GM21381 (cell line): ENCODE results near the gene BCAS1.
"Not testable (repeated sequence)": the region's sequence is repeated elsewhere in the genome, so short reads cannot be mapped to it uniquely, and the experiment has no call there.

Experiments
- ATAC-seq: cut with Tn5 transposase; IDR thresholded peaks from one replicate; pipeline ENCODE4 v1.9.1; 2021; ENCODE audit warnings: mild to moderate bottlenecking, moderate library complexity; ENCODE audit not compliant: unreplicated experiment

The BCAS1 gene

GRCh38 chr20:53932655-53933192, 137.7 kb downstream of the BCAS1 start:
- ATAC-seq = not testable (repeated sequence)

GRCh38 chr20:53931597-53931996, 138.8 kb downstream of the BCAS1 start:
- ATAC-seq = no peak

GRCh38 chr20:53930651-53931504, 139.5 kb downstream of the BCAS1 start:
- ATAC-seq = no peak

- ATAC-seq = peak; percentile 55
Observed at GRCh38 chr20:53929974-53930650, 140.3 kb downstream of the BCAS1 start.

GRCh38 chr20:53929399-53929798, 141.0 kb downstream of the BCAS1 start:
- ATAC-seq = no peak

- ATAC-seq = no peak
Observed at GRCh38 chr20:53927990-53928389, 142.4 kb downstream of the BCAS1 start.

GRCh38 chr20:53926428-53927028, 143.9 kb downstream of the BCAS1 start:
- ATAC-seq = peak; percentile 55

- no peak for ATAC-seq
Observed at GRCh38 chr20:53925651-53926401, 144.6 kb downstream of the BCAS1 start.

- ATAC-seq = no peak
Observed at GRCh38 chr20:53923566-53924369, 146.6 kb downstream of the BCAS1 start.

- peak; percentile 51 for ATAC-seq
Observed at GRCh38 chr20:53922901-53923314, 147.5 kb downstream of the BCAS1 start.

GRCh38 chr20:53921443-53921973, 148.9 kb downstream of the BCAS1 start:
- ATAC-seq = no peak

- no peak for ATAC-seq
Observed at GRCh38 chr20:53920647-53921245, 149.6 kb downstream of the BCAS1 start.

GRCh38 chr20:53919886-53920285, 150.5 kb downstream of the BCAS1 start:
- ATAC-seq = no peak

GRCh38 chr20:53918949-53919361, 151.4 kb downstream of the BCAS1 start:
- ATAC-seq = no peak

GRCh38 chr20:53918020-53918311, 152.4 kb downstream of the BCAS1 start:
- ATAC-seq = peak; percentile 1

- peak; percentile 66 for ATAC-seq
Observed at GRCh38 chr20:53917145-53918019, 153.0 kb downstream of the BCAS1 start.

GRCh38 chr20:53916173-53916512, 154.3 kb downstream of the BCAS1 start:
- ATAC-seq = no peak

- ATAC-seq = no peak
Observed at GRCh38 chr20:53915446-53916172, 154.8 kb downstream of the BCAS1 start.
